HEK293T (cell line): ENCODE data around the gene DCAF15.

Experiments
- ARNT ChIP-seq: fragments of 450-650 bp; IDR thresholded peaks from 2 replicates; pipeline ENCODE4 v1.6.1; 2017; ENCODE audit warnings: mild to moderate bottlenecking
- FOXA1 ChIP-seq: fragments of 450-650 bp; IDR thresholded peaks from 2 replicates; pipeline ENCODE4 v1.6.1; 2016; ENCODE audit warnings: mild to moderate bottlenecking
- FOXK2 ChIP-seq: fragments of 450-650 bp; IDR thresholded peaks from 2 replicates; pipeline ENCODE4 v1.6.1; 2016; ENCODE audit warnings: mild to moderate bottlenecking
- FOXM1 ChIP-seq: fragments of 450-650 bp; IDR thresholded peaks from 2 replicates; pipeline ENCODE4 v1.6.1; 2017; ENCODE audit warnings: mild to moderate bottlenecking, borderline replicate concordance
- SP1 ChIP-seq: fragments of 450-650 bp; IDR thresholded peaks from 2 replicates; pipeline ENCODE4 v1.6.1; 2017
- SUZ12 ChIP-seq: fragments of 450-650 bp; IDR thresholded peaks from 2 replicates; pipeline ENCODE4 v1.6.1; 2016; ENCODE audit warnings: mild to moderate bottlenecking
- TARDBP ChIP-seq: fragments of 450-650 bp; IDR thresholded peaks from 2 replicates; pipeline ENCODE4 v1.6.1; 2016
- ZNF384 ChIP-seq: fragments of 450-650 bp; IDR thresholded peaks from 2 replicates; pipeline ENCODE4 v1.6.1; 2016
- TF ChIP-seq, protein P1 (sequence below): fragments of 450-650 bp; IDR thresholded peaks from 2 replicates; pipeline ENCODE4 v1.6.1; 2016

DNA sequence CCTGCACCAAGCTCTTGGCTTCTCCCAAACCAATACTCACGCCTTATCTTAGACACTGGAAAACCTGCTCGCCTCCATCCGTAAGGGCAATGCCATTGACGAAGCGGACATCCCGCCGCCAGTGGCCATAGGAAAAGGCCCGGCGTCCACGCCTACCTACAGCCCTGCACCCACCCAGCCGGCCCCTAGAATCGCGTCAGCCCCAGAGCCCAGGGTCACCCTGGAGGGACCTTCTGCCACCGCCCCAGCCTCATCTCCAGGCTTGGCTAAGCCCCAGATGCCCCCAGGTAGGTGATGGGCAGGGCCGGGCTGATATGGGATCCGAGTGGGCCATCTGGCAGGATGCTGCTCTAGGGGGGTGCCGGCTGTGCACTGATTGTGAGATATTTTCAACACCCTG, 39.0 kb upstream of the DCAF15 start:
- TF ChIP-seq SP1 (no peak), FOXM1 (no peak), FOXA1 (no peak), TARDBP (no peak), ZNF384 (no peak), FOXK2 (no peak), ARNT (no peak), SUZ12 (no peak)
- TF ChIP-seq, protein P1, sequence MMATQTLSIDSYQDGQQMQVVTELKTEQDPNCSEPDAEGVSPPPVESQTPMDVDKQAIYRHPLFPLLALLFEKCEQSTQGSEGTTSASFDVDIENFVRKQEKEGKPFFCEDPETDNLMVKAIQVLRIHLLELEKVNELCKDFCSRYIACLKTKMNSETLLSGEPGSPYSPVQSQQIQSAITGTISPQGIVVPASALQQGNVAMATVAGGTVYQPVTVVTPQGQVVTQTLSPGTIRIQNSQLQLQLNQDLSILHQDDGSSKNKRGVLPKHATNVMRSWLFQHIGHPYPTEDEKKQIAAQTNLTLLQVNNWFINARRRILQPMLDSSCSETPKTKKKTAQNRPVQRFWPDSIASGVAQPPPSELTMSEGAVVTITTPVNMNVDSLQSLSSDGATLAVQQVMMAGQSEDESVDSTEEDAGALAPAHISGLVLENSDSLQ: no peak
